H1 (cell line): ENCODE measurements around the gene ELL. TPM values are rescaled to one million over a fixed set of nuclear protein-coding genes. Genes with fewer than 3 reads are reported as not detected.

ENCODE experiments used
- CTCF ChIA-PET: fragments of 300-600 bp; sonication (Branson Sonifier 250); formaldehyde crosslinking; loops from one replicate; lab custom pipeline; 2021; ENCODE audit not compliant: partially characterized antibody; lab: Charles Lee
- POLR2A ChIA-PET: fragments of 300-600 bp; sonication (Branson Sonifier 250); formaldehyde crosslinking; loops from one replicate; lab custom pipeline; 2021; ENCODE audit warnings: inconsistent platforms; ENCODE audit not compliant: partially characterized antibody; lab: Charles Lee
- DNase-seq, 2 experiments: peaks; one replicate each; pipeline versions ENCODE4 v3.0.0 to v3.0.0-alpha.2; 2010 to 2022; ENCODE audit warnings: low spot score in 2 of 2, low read depth in 1 of 2, mixed read lengths in 1 of 2
- FAIRE-seq: peaks from 2 replicates; lab custom pipeline; 2011; peaks lifted over from hg19 to GRCh38; lab: Jason Lieb, UNC
- H2AFZ ChIP-seq: 2 replicates; pipeline ENCODE4 v1.8.1; 2012; ENCODE audit warnings: low read length, inconsistent platforms
- H2AK5ac ChIP-seq: 2 replicates; pipeline ENCODE4 v1.6.1; 2013; ENCODE audit warnings: low read depth, low read length
- H2BK120ac ChIP-seq: replicated peaks from 2 replicates; pipeline ENCODE3; 2013; ENCODE audit warnings: low read depth, low read length, inconsistent platforms
- H2BK12ac ChIP-seq: 2 replicates; pipeline ENCODE4 v1.6.1; 2013; ENCODE audit warnings: low read depth, low read length
- H2BK15ac ChIP-seq: 2 replicates; pipeline ENCODE4 v1.6.1; 2013; ENCODE audit warnings: low read length
- H2BK20ac ChIP-seq: 2 replicates; pipeline ENCODE4 v1.6.1; 2013; ENCODE audit warnings: low read length
- H2BK5ac ChIP-seq: 2 replicates; pipeline ENCODE4 v1.6.1; 2013; ENCODE audit warnings: low read depth, low read length
- H3K14ac ChIP-seq: 2 replicates; pipeline ENCODE4 v1.6.1; 2013; ENCODE audit warnings: inconsistent platforms; ENCODE audit not compliant: insufficient read length
- H3K18ac ChIP-seq: 2 replicates; pipeline ENCODE4 v1.6.1; 2013; ENCODE audit warnings: low read length; ENCODE audit errors: extremely low read depth
- H3K23ac ChIP-seq: 2 replicates; pipeline ENCODE4 v1.6.1; 2013; ENCODE audit warnings: inconsistent platforms; ENCODE audit not compliant: insufficient read length
- H3K23me2 ChIP-seq: 2 replicates; pipeline ENCODE4 v1.6.1; 2013; ENCODE audit warnings: low read depth, low read length
- H3K27ac ChIP-seq: 2 replicates; pipeline ENCODE4 v1.6.1; 2011; ENCODE audit warnings: low read depth, low read length, inconsistent platforms
- H3K27me3 ChIP-seq, 4 experiments: replicated peaks in 1 of 4; 1 replicate in 1 of 4; 2 replicates in 3 of 4; pipeline versions ENCODE4 v1.6.1 to v1.8.1; 2011 to 2013; ENCODE audit warnings: low read length in 3 of 4, mild to moderate bottlenecking in 3 of 4, inconsistent platforms in 2 of 4, mixed read lengths in 2 of 4, moderate library complexity in 1 of 4; ENCODE audit not compliant: control insufficient read depth in 3 of 4, insufficient read depth in 3 of 4; ENCODE audit errors: extremely low read depth in 1 of 4
- H3K36me3 ChIP-seq, 4 experiments: 2 replicates each; pipeline versions ENCODE4 v1.6.1 to v1.8.1; 2011 to 2013; ENCODE audit warnings: mild to moderate bottlenecking in 4 of 4, low read length in 3 of 4, moderate library complexity in 2 of 4, control low read depth in 1 of 4, inconsistent platforms in 1 of 4; ENCODE audit not compliant: insufficient read depth in 4 of 4, control insufficient read depth in 2 of 4
- H3K4ac ChIP-seq: replicated peaks from 2 replicates; pipeline ENCODE3; 2013; ENCODE audit warnings: low read length, low read depth, mixed read lengths, inconsistent platforms; ENCODE audit not compliant: insufficient read length
- H3K4me1 ChIP-seq, 4 experiments: replicated peaks in 1 of 4; 1 replicate in 1 of 4; 2 replicates in 3 of 4; pipeline versions ENCODE4 v1.6.1 to v1.8.1; 2011 to 2013; ENCODE audit warnings: low read length in 3 of 4, inconsistent platforms in 2 of 4, mixed read lengths in 1 of 4; ENCODE audit not compliant: insufficient read depth in 4 of 4, control insufficient read depth in 3 of 4
- H3K4me2 ChIP-seq, 2 experiments: 2 replicates each; pipeline versions ENCODE4 v1.6.1 to v1.8.1; 2011 to 2013; ENCODE audit warnings: low read depth in 2 of 2, low read length in 2 of 2, control low read depth in 1 of 2, inconsistent platforms in 1 of 2, mild to moderate bottlenecking in 1 of 2; ENCODE audit not compliant: insufficient read depth in 1 of 2
- H3K4me3 ChIP-seq, 4 experiments: fragments of 200-600, 300-600 bp in 1 of 4; sonication (generic), shearing (Covaris generic), sonication (Bioruptor Twin) in 1 of 4; 2 replicates each; pipeline versions ENCODE4 v1.5.1 to v1.8.1; 2011 to 2016; ENCODE audit warnings: low read length in 4 of 4, low read depth in 3 of 4, control low read depth in 2 of 4, inconsistent platforms in 2 of 4, mild to moderate bottlenecking in 2 of 4, mixed read lengths in 1 of 4, moderate library complexity in 1 of 4; ENCODE audit not compliant: insufficient read depth in 2 of 4; ENCODE audit errors: extremely low read depth in 1 of 4
- H3K56ac ChIP-seq: replicated peaks from 2 replicates; pipeline ENCODE3; 2013; ENCODE audit warnings: low read depth, mild to moderate bottlenecking, mixed read lengths, low read length, inconsistent platforms; ENCODE audit not compliant: insufficient read length
- H3K79me1 ChIP-seq: 2 replicates; pipeline ENCODE4 v1.6.1; 2013; ENCODE audit warnings: low read depth, low read length, control low read depth
- H3K79me2 ChIP-seq, 2 experiments: 2 replicates each; pipeline versions ENCODE4 v1.6.1 to v1.8.1; 2012 to 2013; ENCODE audit warnings: low read length in 2 of 2, mild to moderate bottlenecking in 2 of 2, inconsistent platforms in 1 of 2; ENCODE audit not compliant: insufficient read depth in 2 of 2, control insufficient read depth in 1 of 2
- H3K9ac ChIP-seq, 4 experiments: replicated peaks in 1 of 4; 1 replicate in 1 of 4; 2 replicates in 3 of 4; pipeline versions ENCODE4 v1.6.1 to v1.8.1; 2011 to 2013; ENCODE audit warnings: low read depth in 3 of 4, low read length in 3 of 4, control low read depth in 2 of 4, mild to moderate bottlenecking in 2 of 4, moderate library complexity in 2 of 4, inconsistent platforms in 1 of 4; ENCODE audit errors: extremely low read depth in 1 of 4
- H3K9me3 ChIP-seq, 2 experiments: 2 replicates each; pipeline versions ENCODE4 v1.6.1 to v1.8.1; 2012 to 2013; ENCODE audit warnings: mild to moderate bottlenecking in 2 of 2, moderate library complexity in 2 of 2, control low read depth in 1 of 2, inconsistent platforms in 1 of 2, low read depth in 1 of 2, low read length in 1 of 2, mixed read lengths in 1 of 2; ENCODE audit not compliant: insufficient read depth in 2 of 2
- H4K20me1 ChIP-seq, 2 experiments: replicated peaks in 1 of 2; 2 replicates each; pipeline versions ENCODE3 to v1.8.1; 2011 to 2013; ENCODE audit warnings: inconsistent platforms in 2 of 2, low read length in 2 of 2, mild to moderate bottlenecking in 1 of 2; ENCODE audit not compliant: insufficient read depth in 2 of 2, control insufficient read depth in 1 of 2
- H4K5ac ChIP-seq: 2 replicates; pipeline ENCODE4 v1.6.1; 2013; ENCODE audit warnings: low read length, low read depth, mixed read lengths, inconsistent platforms; ENCODE audit not compliant: insufficient read length
- H4K8ac ChIP-seq: 2 replicates; pipeline ENCODE4 v1.8.0; 2013; ENCODE audit warnings: mild to moderate bottlenecking, moderate library complexity, low read length, inconsistent platforms; ENCODE audit not compliant: insufficient read depth; ENCODE audit errors: extremely low read depth
- H4K91ac ChIP-seq: replicated peaks from 2 replicates; pipeline ENCODE3; 2013; ENCODE audit warnings: low read length, mixed read lengths, inconsistent platforms; ENCODE audit not compliant: insufficient read length
- BACH1 ChIP-seq: IDR thresholded peaks from 2 replicates; pipeline ENCODE4 v1.6.1; 2012; ENCODE audit warnings: low read length, improper control_type of control experiment
- CHD2 ChIP-seq: IDR thresholded peaks from 2 replicates; pipeline ENCODE4 v1.6.1; 2012; ENCODE audit warnings: low read length, improper control_type of control experiment
- EZH2 ChIP-seq: fragments of 200-600 bp; sonication (generic); IDR thresholded peaks from 2 replicates; pipeline ENCODE4 v1.7.1; 2012; ENCODE audit warnings: low read depth, mild to moderate bottlenecking, moderate library complexity, low read length, inconsistent platforms; ENCODE audit not compliant: severe bottlenecking
- FOSL1 ChIP-seq: IDR thresholded peaks from 2 replicates; pipeline ENCODE4 v1.6.1; 2011; ENCODE audit warnings: mild to moderate bottlenecking, low read depth, low read length, moderate library complexity; ENCODE audit not compliant: insufficient read depth
- JUND ChIP-seq: IDR thresholded peaks from 2 replicates; pipeline ENCODE4 v1.6.1; 2011; ENCODE audit warnings: mild to moderate bottlenecking, improper control_type of control experiment, low read length
- KDM1A ChIP-seq: fragments of 200-600, 300-600 bp; sonication (generic); IDR thresholded peaks from 2 replicates; pipeline ENCODE4 v1.7.1; 2016; ENCODE audit warnings: mild to moderate bottlenecking, low read length, borderline replicate concordance
- KDM4A ChIP-seq: IDR thresholded peaks from one replicate; pipeline ENCODE4 v1.7.1; 2012; ENCODE audit warnings: low read depth, mild to moderate bottlenecking, moderate library complexity, low read length, inconsistent platforms; ENCODE audit not compliant: severe bottlenecking
- SIN3A ChIP-seq, 2 experiments: IDR thresholded peaks in 1 of 2; conservative IDR thresholded peaks in 1 of 2; 2 replicates each; pipeline ENCODE4 v1.6.1; 2011 to 2012; ENCODE audit warnings: low read length in 2 of 2, improper control_type of control experiment in 1 of 2, low read depth in 1 of 2, mild to moderate bottlenecking in 1 of 2
- SP1 ChIP-seq: IDR thresholded peaks from 2 replicates; pipeline ENCODE4 v1.6.1; 2011; ENCODE audit warnings: low read depth, low read length
- TAF1 ChIP-seq: IDR thresholded peaks from 2 replicates; pipeline ENCODE4 v1.6.1; 2011; ENCODE audit warnings: mild to moderate bottlenecking, low read depth, low read length
- WGBS, 2 experiments: shearing (Covaris generic) in 1 of 2; methylation state at CpG; one replicate each; pipeline versions ENCODE4 v1.1.6 to v1.1.7; 2013 to 2015; ENCODE audit warnings: low lambda C conversion rate in 2 of 2, mixed read lengths in 2 of 2, inconsistent platforms in 1 of 2, low coverage in 1 of 2, missing lambda C conversion rate in 1 of 2; ENCODE audit not compliant: insufficient replicate concordance in 2 of 2, insufficient coverage in 1 of 2, insufficient read length in 1 of 2; ENCODE audit errors: extremely low coverage in 1 of 2, missing lambda C conversion rate in 1 of 2; 5-methylcytosine and 5-hydroxymethylcytosine counted together
- polyA plus RNA-seq, 7 experiments: library from polyadenylated mRNA; depleted of rRNA in 3 of 7; stranded (reverse) in 5 of 7; unstranded in 2 of 7; fragments of >200 nt in 5 of 7; fragments of 200-250 nt in 2 of 7; gene quantifications; 1 replicate in 5 of 7; 2 replicates in 1 of 7; 4 replicates in 1 of 7; pipeline versions ENCODE4 v1.2.1 to v1.2.3, GENCODE V29; 2011 to 2013; ENCODE audit warnings: missing spikeins in 2 of 7, mixed read lengths in 2 of 7
- total RNA-seq: library from RNA; stranded (reverse); fragmentation: NEBNext Ultra II Directional; extraction: Animal tissue kit (Norgen Biotek cat#: 25700); gene quantifications from 2 replicates; pipeline ENCODE4 v1.2.1, GENCODE V29; 2021

Gene ELL
- total and polyA plus RNA-seq, 2 of the 8 experiments (the other 6 are each of a cell fraction or from before 2014, with no cell fraction given): 5.2 to 10.5 TPM

DNA sequence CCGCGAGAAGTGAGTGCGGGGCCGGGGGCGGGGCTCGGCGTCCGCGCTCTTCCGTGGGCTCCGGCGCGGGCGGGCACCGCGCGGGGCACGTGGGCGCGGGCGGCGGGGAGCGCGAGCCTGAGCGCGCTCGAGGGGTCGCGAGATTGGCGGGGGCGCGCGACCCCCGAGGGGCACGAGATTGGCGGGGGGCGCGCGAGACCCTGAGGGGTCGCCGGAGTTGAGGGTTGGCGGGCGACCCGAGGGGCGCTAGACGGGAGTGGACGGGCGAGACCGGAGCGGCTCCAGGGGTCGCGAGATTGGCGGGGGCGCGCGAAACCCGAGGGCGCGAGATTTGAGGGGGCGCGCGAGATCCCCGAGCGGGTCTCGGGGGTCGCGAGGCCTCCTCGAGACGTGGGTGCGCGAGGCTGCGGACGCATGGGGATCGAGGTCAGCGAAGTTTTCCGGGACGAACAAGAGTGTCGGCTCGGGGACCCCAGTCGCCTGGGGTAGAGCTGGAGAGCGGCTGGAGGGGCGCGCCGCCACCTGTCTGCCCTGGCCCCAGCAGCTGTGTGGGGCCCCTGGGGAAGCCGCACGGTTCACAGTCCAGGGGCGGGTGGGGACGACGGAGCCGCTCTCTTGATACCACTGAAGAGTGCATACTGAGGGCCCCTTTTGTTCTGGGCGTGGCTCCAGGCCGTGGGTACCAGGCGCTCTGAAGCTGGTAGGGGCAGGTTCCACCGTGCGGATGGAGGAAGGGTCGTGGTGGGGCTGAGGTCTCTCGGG lies 102.0 kb downstream of the ELL start:
- WGBS, 2 experiments: 3% methylated on average over 60 of the region's 97 CpGs; no CpG with 5 or more reads in 1 of the 2 experiments
- ChIA-PET POLR2A (interaction anchor here (1.1 to 6.8 kb wide), 10 partner anchors 9 to 139 kb away, joined by 3 to 72 read pairs (median 5); partner anchors contain the start of genes JUND and PGPEP1), CTCF (interaction anchor here (0.8 to 11.0 kb wide), 15 partner anchors 8 to 201 kb away, joined by 3 to 177 read pairs (median 3); partner anchors contain the start of gene GDF15)
- Histone ChIP-seq H4K8ac (no peak overlapping the region), H3K4me2 (peak overlapping the region; percentile 72 to 88), H3K18ac (no peak overlapping the region; the same call in 1 of the 2 replicates), H2BK5ac (no peak overlapping the region), H3K9me3 (no peaks in the 10 kb centered on the region), H3K36me3 (no peaks in the 10 kb centered on the region), H3K79me2 (peaks cover 0 to 4% of the 10 kb centered on the region in 2 experiments; a peak in 1 of 4 replicates), H3K27ac (no peak overlapping the region), H3K23ac (no peak overlapping the region), H3K4ac (no peak overlapping the region), H4K91ac (no peak overlapping the region), H2BK15ac (no peak overlapping the region), H3K4me3 (peak overlapping the region; percentile 33 to 61 (median 46)), H4K5ac (no peak overlapping the region), H2BK12ac (0 out of 2 replicates have a peak overlapping the region, but pooled peaks have one; percentile 27), H3K4me1 (peaks cover 0 to 42% (median 28%) of the 10 kb centered on the region in 4 experiments; a peak in 6 of 7 replicates), H2BK20ac (no peak overlapping the region), H3K14ac (no peak overlapping the region), H3K23me2 (peaks cover 19% of the 10 kb centered on the region; the same call in 1 of the 2 replicates), H3K79me1 (no peaks in the 10 kb centered on the region), H2BK120ac (no peak overlapping the region), H2AFZ (no peak overlapping the region), H3K27me3 (peaks cover 5 to 29% (median 23%) of the 10 kb centered on the region in 4 experiments), H3K56ac (no peak overlapping the region), H4K20me1 (peaks cover 4 to 9% of the 10 kb centered on the region in 2 experiments), H2AK5ac (no peak overlapping the region), H3K9ac (peak overlapping the region in 1 of 4 experiments; percentile 13; a peak in 2 of 7 replicates)
- DNase-seq: no peak
- FAIRE-seq: no peak
- TF ChIP-seq KDM4A (peak; percentile 13), SP1 (no peak), EZH2 (peak; percentile 36), TAF1 (0 out of 2 replicates have a peak, but pooled peaks have one; percentile 5), SIN3A (conservative IDR thresholded peaks at IDR 0.05 in 1 of 2, IDR thresholded peaks at IDR 0.05 in 1 of 2; ENCODE audit: low read depth in 1 of 2, low read length in 2 of 2) (0 out of 4 replicates have a peak, but pooled peaks of 1 of the 2 experiments have one; percentile 5), FOSL1 (no peak), KDM1A (no peak), JUND (no peak), BACH1 (0 out of 2 replicates have a peak, but pooled peaks have one; percentile 25), CHD2 (0 out of 2 replicates have a peak, but pooled peaks have one; percentile 67)
